ENCODE results near the gene SHB.

DNA sequence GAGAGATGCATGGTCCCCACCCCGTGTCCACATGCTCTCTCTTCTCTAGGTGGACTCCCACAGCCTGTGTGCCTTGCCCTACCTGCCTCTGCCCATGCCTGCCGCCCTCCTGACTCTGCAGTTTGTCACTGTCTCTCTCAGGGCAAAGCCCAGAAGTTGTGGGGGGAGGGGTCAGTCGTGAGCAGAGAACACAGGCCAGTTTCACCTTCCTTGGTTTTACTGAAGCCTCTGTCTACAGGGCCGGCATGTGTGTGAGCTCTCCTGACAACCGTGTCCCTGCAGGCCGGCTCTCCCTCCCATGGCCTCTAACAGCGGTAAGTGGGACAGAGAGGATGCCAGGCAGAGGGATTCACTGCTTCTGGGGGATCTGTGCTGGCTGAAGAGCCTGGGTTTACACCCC is 121.6 kb downstream of the SHB start:
- TF ChIP-seq CTCF (IDR thresholded peaks at IDR 0.05; ENCODE audit: extremely low read depth in 1 of 2, insufficient read depth in 1 of 2, low read depth in 1 of 2, low read length in 2 of 2) (no peak), EZH2 (IDR thresholded peaks at IDR 0.05; ENCODE audit: borderline replicate concordance, low read depth, low read length, severe bottlenecking) (no peak), MAX (IDR thresholded peaks at IDR 0.05; ENCODE audit: insufficient read depth, insufficient read length) (no peak), JUN (IDR thresholded peaks at IDR 0.05; ENCODE audit: borderline replicate concordance, insufficient read depth, insufficient read length, low read depth) (no peak), POLR2A (IDR thresholded peaks at IDR 0.05; ENCODE audit: low read depth, low read length) (no peak), POLR2AphosphoS5 (IDR thresholded peaks at IDR 0.05; ENCODE audit: insufficient read depth, low read depth, low read length) (no peak), FOS (IDR thresholded peaks at IDR 0.05; ENCODE audit: borderline replicate concordance, insufficient read depth, low read length) (no peak), MYC (IDR thresholded peaks at IDR 0.05; ENCODE audit: low read depth, low read length) (no peak)

Data from endothelial cell of umbilical vein (primary cell).